ENCODE results near the gene ABI3BP.
"Not testable (repeated sequence)": the region's sequence is repeated elsewhere in the genome, so short reads cannot be mapped to it uniquely, and the experiment has no call there.

The ABI3BP gene

GRCh38 chr3:100947119-100947518 lies 46.1 kb downstream of the ABI3BP start:
- Histone ChIP-seq H3K9me3 (ENCODE audit: control insufficient read depth, insufficient read depth, low read length) (no peaks in the 10 kb centered on the region), H3K9ac (ENCODE audit: low read depth, low read length) (no peak overlapping the region), H3K4me1 (ENCODE audit: insufficient read depth, low read length) (no peaks in the 10 kb centered on the region), H3K36me3 (ENCODE audit: insufficient read depth, low read length) (no peaks in the 10 kb centered on the region)

GRCh38 chr3:100946096-100946495 lies 47.1 kb downstream of the ABI3BP start:
- not testable (repeated sequence) for H3K4me1 ChIP-seq (ENCODE audit: insufficient read depth, low read length); H3K9ac ChIP-seq (ENCODE audit: low read depth, low read length); H3K9me3 ChIP-seq (ENCODE audit: control insufficient read depth, insufficient read depth, low read length); H3K36me3 ChIP-seq (ENCODE audit: insufficient read depth, low read length)

- H3K4me1 ChIP-seq (ENCODE audit: insufficient read depth, low read length) = no peaks in the 10 kb centered on the region
- H3K9ac ChIP-seq (ENCODE audit: low read depth, low read length) = no peak overlapping the region
- no peaks in the 10 kb centered on the region for H3K9me3 ChIP-seq (ENCODE audit: control insufficient read depth, insufficient read depth, low read length)
- H3K36me3 ChIP-seq (ENCODE audit: insufficient read depth, low read length) = no peaks in the 10 kb centered on the region
These were observed 51.8 kb downstream of the ABI3BP start for GRCh38 chr3:100941451-100941850.

- H3K36me3 ChIP-seq (ENCODE audit: insufficient read depth, low read length) = no peaks in the 10 kb centered on the region
- no peak overlapping the region for H3K9ac ChIP-seq (ENCODE audit: low read depth, low read length)
- no peaks in the 10 kb centered on the region for H3K9me3 ChIP-seq (ENCODE audit: control insufficient read depth, insufficient read depth, low read length)
- no peaks in the 10 kb centered on the region for H3K4me1 ChIP-seq (ENCODE audit: insufficient read depth, low read length)
These were observed 52.2 kb downstream of the ABI3BP start for GRCh38 chr3:100941041-100941440.

GRCh38 chr3:100936931-100937330 lies 56.3 kb downstream of the ABI3BP start:
- Histone ChIP-seq H3K36me3 (ENCODE audit: insufficient read depth, low read length) (no peaks in the 10 kb centered on the region), H3K9me3 (ENCODE audit: control insufficient read depth, insufficient read depth, low read length) (no peaks in the 10 kb centered on the region), H3K9ac (ENCODE audit: low read depth, low read length) (no peak overlapping the region), H3K4me1 (ENCODE audit: insufficient read depth, low read length) (no peaks in the 10 kb centered on the region)

GRCh38 chr3:100932491-100932890 lies 60.7 kb downstream of the ABI3BP start:
- Histone ChIP-seq H3K36me3 (ENCODE audit: insufficient read depth, low read length) (no peaks in the 10 kb centered on the region), H3K4me1 (ENCODE audit: insufficient read depth, low read length) (no peaks in the 10 kb centered on the region), H3K9me3 (ENCODE audit: control insufficient read depth, insufficient read depth, low read length) (no peaks in the 10 kb centered on the region), H3K9ac (ENCODE audit: low read depth, low read length) (no peak overlapping the region)

GRCh38 chr3:100928638-100929428 lies 64.4 kb downstream of the ABI3BP start:
- H3K4me1 ChIP-seq (ENCODE audit: insufficient read depth, low read length) = no peaks in the 10 kb centered on the region
- H3K9ac ChIP-seq (ENCODE audit: low read depth, low read length) = no peak overlapping the region
- H3K36me3 ChIP-seq (ENCODE audit: insufficient read depth, low read length) = no peaks in the 10 kb centered on the region
- no peaks in the 10 kb centered on the region for H3K9me3 ChIP-seq (ENCODE audit: control insufficient read depth, insufficient read depth, low read length)

- Histone ChIP-seq H3K36me3 (ENCODE audit: insufficient read depth, low read length) (no peaks in the 10 kb centered on the region), H3K4me1 (ENCODE audit: insufficient read depth, low read length) (no peaks in the 10 kb centered on the region), H3K9me3 (ENCODE audit: control insufficient read depth, insufficient read depth, low read length) (no peaks in the 10 kb centered on the region), H3K9ac (ENCODE audit: low read depth, low read length) (no peak overlapping the region)
These were observed 65.4 kb downstream of the ABI3BP start for GRCh38 chr3:100927775-100928174.

GRCh38 chr3:100915706-100916495 lies 77.3 kb downstream of the ABI3BP start:
- Histone ChIP-seq H3K9ac (ENCODE audit: low read depth, low read length) (no peak overlapping the region), H3K36me3 (ENCODE audit: insufficient read depth, low read length) (no peaks in the 10 kb centered on the region), H3K4me1 (ENCODE audit: insufficient read depth, low read length) (peaks cover 5% of the 10 kb centered on the region; the same call in 1 of the 2 replicates), H3K9me3 (ENCODE audit: control insufficient read depth, insufficient read depth, low read length) (no peaks in the 10 kb centered on the region)

- no peaks in the 10 kb centered on the region for H3K36me3 ChIP-seq (ENCODE audit: insufficient read depth, low read length)
- no peaks in the 10 kb centered on the region for H3K9me3 ChIP-seq (ENCODE audit: control insufficient read depth, insufficient read depth, low read length)
- H3K4me1 ChIP-seq (ENCODE audit: insufficient read depth, low read length) = peaks cover 5% of the 10 kb centered on the region; the same call in 1 of the 2 replicates
- H3K9ac ChIP-seq (ENCODE audit: low read depth, low read length) = no peak overlapping the region
These were observed 79.2 kb downstream of the ABI3BP start for GRCh38 chr3:100913870-100914648.

- H3K36me3 ChIP-seq (ENCODE audit: insufficient read depth, low read length) = no peaks in the 10 kb centered on the region
- peaks cover 5% of the 10 kb centered on the region; the same call in 1 of the 2 replicates for H3K4me1 ChIP-seq (ENCODE audit: insufficient read depth, low read length)
- H3K9ac ChIP-seq (ENCODE audit: low read depth, low read length) = no peak overlapping the region
- no peaks in the 10 kb centered on the region for H3K9me3 ChIP-seq (ENCODE audit: control insufficient read depth, insufficient read depth, low read length)
These were observed 80.2 kb downstream of the ABI3BP start for GRCh38 chr3:100912976-100913545.

GRCh38 chr3:100912571-100912970 lies 80.7 kb downstream of the ABI3BP start:
- no peaks in the 10 kb centered on the region for H3K36me3 ChIP-seq (ENCODE audit: insufficient read depth, low read length)
- H3K9ac ChIP-seq (ENCODE audit: low read depth, low read length) = no peak overlapping the region
- H3K9me3 ChIP-seq (ENCODE audit: control insufficient read depth, insufficient read depth, low read length) = no peaks in the 10 kb centered on the region

GRCh38 chr3:100911956-100912355 lies 81.3 kb downstream of the ABI3BP start:
- no peaks in the 10 kb centered on the region for H3K9me3 ChIP-seq (ENCODE audit: control insufficient read depth, insufficient read depth, low read length)
- no peak overlapping the region for H3K9ac ChIP-seq (ENCODE audit: low read depth, low read length)
- H3K4me1 ChIP-seq (ENCODE audit: insufficient read depth, low read length) = peaks cover 5% of the 10 kb centered on the region; the same call in 1 of the 2 replicates
- no peaks in the 10 kb centered on the region for H3K36me3 ChIP-seq (ENCODE audit: insufficient read depth, low read length)

More at GRCh38 chr3:100912571-100912970, 80.7 kb downstream of the ABI3BP start:
- H3K4me1 ChIP-seq (ENCODE audit: insufficient read depth, low read length) = peaks cover 5% of the 10 kb centered on the region; the same call in 1 of the 2 replicates

- Histone ChIP-seq H3K36me3 (ENCODE audit: insufficient read depth, low read length) (no peaks in the 10 kb centered on the region), H3K9me3 (ENCODE audit: control insufficient read depth, insufficient read depth, low read length) (no peaks in the 10 kb centered on the region), H3K4me1 (ENCODE audit: insufficient read depth, low read length) (peaks cover 5% of the 10 kb centered on the region; the same call in 1 of the 2 replicates), H3K9ac (ENCODE audit: low read depth, low read length) (no peak overlapping the region)
These were observed 82.2 kb downstream of the ABI3BP start for GRCh38 chr3:100910986-100911385.
